ENCODE data around the gene MET. TPM values are rescaled to one million over a fixed set of nuclear protein-coding genes. Genes with fewer than 3 reads are reported as not detected.

The MET gene
- polyA plus RNA-seq, 2 of the 4 experiments (the other 2 are of a cell fraction) = 72.3 to 165 TPM

- CTCF ChIA-PET = interaction anchor here (1.0 kb wide), 1 partner anchor 56 kb away, joined by 3 read pairs; no protein-coding TSS in a partner anchor
- Histone ChIP-seq H3K4me1 (no peaks in the 10 kb centered on the region), H3K4me2 (no peak overlapping the region), H3K4me3 (no peak overlapping the region), H3K27ac (no peak overlapping the region), H3K9me3 (peaks cover 19% of the 10 kb centered on the region)
- WGBS (ENCODE audit: missing lambda C conversion rate) = 96% methylated on average over 9 of the region's 9 CpGs
- FAIRE-seq (no peak), ATAC-seq (peak; percentile 33 to 34; a peak in 4 of 6 replicates), DNase-seq (ENCODE audit: low read depth in 1 of 2, low spot score in 1 of 2) (no peak)
- POLR2A ChIA-PET = no interaction called here
- TF ChIP-seq RFX5 (IDR thresholded peaks at IDR 0.05) = no peak
- TF ChIP-seq, protein P1, sequence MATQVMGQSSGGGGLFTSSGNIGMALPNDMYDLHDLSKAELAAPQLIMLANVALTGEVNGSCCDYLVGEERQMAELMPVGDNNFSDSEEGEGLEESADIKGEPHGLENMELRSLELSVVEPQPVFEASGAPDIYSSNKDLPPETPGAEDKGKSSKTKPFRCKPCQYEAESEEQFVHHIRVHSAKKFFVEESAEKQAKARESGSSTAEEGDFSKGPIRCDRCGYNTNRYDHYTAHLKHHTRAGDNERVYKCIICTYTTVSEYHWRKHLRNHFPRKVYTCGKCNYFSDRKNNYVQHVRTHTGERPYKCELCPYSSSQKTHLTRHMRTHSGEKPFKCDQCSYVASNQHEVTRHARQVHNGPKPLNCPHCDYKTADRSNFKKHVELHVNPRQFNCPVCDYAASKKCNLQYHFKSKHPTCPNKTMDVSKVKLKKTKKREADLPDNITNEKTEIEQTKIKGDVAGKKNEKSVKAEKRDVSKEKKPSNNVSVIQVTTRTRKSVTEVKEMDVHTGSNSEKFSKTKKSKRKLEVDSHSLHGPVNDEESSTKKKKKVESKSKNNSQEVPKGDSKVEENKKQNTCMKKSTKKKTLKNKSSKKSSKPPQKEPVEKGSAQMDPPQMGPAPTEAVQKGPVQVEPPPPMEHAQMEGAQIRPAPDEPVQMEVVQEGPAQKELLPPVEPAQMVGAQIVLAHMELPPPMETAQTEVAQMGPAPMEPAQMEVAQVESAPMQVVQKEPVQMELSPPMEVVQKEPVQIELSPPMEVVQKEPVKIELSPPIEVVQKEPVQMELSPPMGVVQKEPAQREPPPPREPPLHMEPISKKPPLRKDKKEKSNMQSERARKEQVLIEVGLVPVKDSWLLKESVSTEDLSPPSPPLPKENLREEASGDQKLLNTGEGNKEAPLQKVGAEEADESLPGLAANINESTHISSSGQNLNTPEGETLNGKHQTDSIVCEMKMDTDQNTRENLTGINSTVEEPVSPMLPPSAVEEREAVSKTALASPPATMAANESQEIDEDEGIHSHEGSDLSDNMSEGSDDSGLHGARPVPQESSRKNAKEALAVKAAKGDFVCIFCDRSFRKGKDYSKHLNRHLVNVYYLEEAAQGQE (IDR thresholded peaks at IDR 0.05) = no peak
- TF ChIP-seq CHD4 (IDR thresholded peaks at IDR 0.05; ENCODE audit: borderline replicate concordance) = no peak
- no peak for TF ChIP-seq MAFK (IDR thresholded peaks at IDR 0.05; ENCODE audit: partially characterized antibody)
- no peak for TF ChIP-seq EP300 (IDR thresholded peaks at IDR 0.05)
- no peak for TF ChIP-seq NFE2L2 (conservative IDR thresholded peaks at IDR 0.05; ENCODE audit: low read length)
- TF ChIP-seq PBX3 (IDR thresholded peaks at IDR 0.05) = no peak
- no peak for TF ChIP-seq RAD21 (conservative IDR thresholded peaks at IDR 0.05 in 1 of 2, IDR thresholded peaks at IDR 0.05 in 1 of 2)
- no peak for TF ChIP-seq HOXB5 (CRISPR knock-in tag; IDR thresholded peaks at IDR 0.05)
- TF ChIP-seq FOXS1 (CRISPR knock-in tag; IDR thresholded peaks at IDR 0.05) = no peak
- TF ChIP-seq, protein P2, sequence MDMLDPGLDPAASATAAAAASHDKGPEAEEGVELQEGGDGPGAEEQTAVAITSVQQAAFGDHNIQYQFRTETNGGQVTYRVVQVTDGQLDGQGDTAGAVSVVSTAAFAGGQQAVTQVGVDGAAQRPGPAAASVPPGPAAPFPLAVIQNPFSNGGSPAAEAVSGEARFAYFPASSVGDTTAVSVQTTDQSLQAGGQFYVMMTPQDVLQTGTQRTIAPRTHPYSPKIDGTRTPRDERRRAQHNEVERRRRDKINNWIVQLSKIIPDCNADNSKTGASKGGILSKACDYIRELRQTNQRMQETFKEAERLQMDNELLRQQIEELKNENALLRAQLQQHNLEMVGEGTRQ (IDR thresholded peaks at IDR 0.05) = no peak
- no peak for TF ChIP-seq PHF8 (IDR thresholded peaks at IDR 0.05; ENCODE audit: borderline replicate concordance, low read depth)
- TF ChIP-seq NPAS2 (CRISPR knock-in tag; IDR thresholded peaks at IDR 0.05; ENCODE audit: borderline replicate concordance) = no peak
- no peak for TF ChIP-seq HDAC2 (IDR thresholded peaks at IDR 0.05)
- TF ChIP-seq ESRRA (IDR thresholded peaks at IDR 0.05; ENCODE audit: borderline replicate concordance, low read length) = no peak
- TF ChIP-seq ZNF302 (CRISPR knock-in tag; IDR thresholded peaks at IDR 0.05) = no peak
- TF ChIP-seq BCL3 (IDR thresholded peaks at IDR 0.05) = no peak
Measured at GRCh38 chr7:116752305-116753074, 80.5 kb downstream of the MET start.

- 87% methylated on average over 2 of the region's 2 CpGs for WGBS (ENCODE audit: missing lambda C conversion rate)
- DNase-seq (ENCODE audit: low read depth in 1 of 2, low spot score in 1 of 2) = no peak
- TF ChIP-seq RCOR1 (IDR thresholded peaks at IDR 0.05; ENCODE audit: low read depth, low read length) (no peak), HDAC2 (IDR thresholded peaks at IDR 0.05) (no peak), TP53 (CRISPR knock-in tag; IDR thresholded peaks at IDR 0.05) (no peak), KDM1A (IDR thresholded peaks at IDR 0.05; ENCODE audit: low read depth) (no peak), JUN (IDR thresholded peaks at IDR 0.05) (no peak), FOXS1 (CRISPR knock-in tag; IDR thresholded peaks at IDR 0.05) (no peak), ESRRA (IDR thresholded peaks at IDR 0.05; ENCODE audit: borderline replicate concordance, low read length) (no peak), ATOH8 (CRISPR knock-in tag; IDR thresholded peaks at IDR 0.05; ENCODE audit: low read depth) (no peak), BCL3 (IDR thresholded peaks at IDR 0.05) (no peak)
- ChIA-PET POLR2A (no interaction called here), CTCF (interaction anchor here (1.0 kb wide), 1 partner anchor 55 kb away, joined by 3 read pairs; no protein-coding TSS in a partner anchor)
- Histone ChIP-seq H3K27ac (no peak overlapping the region), H3K4me3 (no peak overlapping the region), H3K4me2 (no peak overlapping the region), H3K4me1 (no peaks in the 10 kb centered on the region), H3K9me3 (peaks cover 13% of the 10 kb centered on the region)
- no peak for ATAC-seq
- no peak for FAIRE-seq
Measured at GRCh38 chr7:116753130-116753529, 81.1 kb downstream of the MET start.

Measured in A549 (cell line).